Endothelial cell of umbilical vein (primary cell): ENCODE measurements around the gene SMTNL1. TPM values are rescaled to one million over a fixed set of nuclear protein-coding genes. Genes with fewer than 3 reads are reported as not detected.

ENCODE experiments used
- BruUV-seq: library from RNA; stranded (reverse); fragments of 400-500 nt; replicated peaks from 2 replicates; lab custom pipeline; 2021; lab: Mats Ljungman, UMichigan
- CTCF ChIA-PET: fragments of 300-600, 350-600 bp; sonication (Branson Sonifier 250); formaldehyde crosslinking; loops from one replicate; lab custom pipeline; 2021; ENCODE audit warnings: antibody characterized with exemption, inconsistent platforms; lab: Charles Lee
- POLR2A ChIA-PET: fragments of 300-600, 350-600 bp; sonication (Branson Sonifier 250); formaldehyde crosslinking; loops from one replicate; lab custom pipeline; 2021; ENCODE audit warnings: antibody characterized with exemption, inconsistent platforms; lab: Charles Lee
- DNase-seq: peaks from one replicate; pipeline ENCODE4 v3.0.0-alpha.2; 2011; ENCODE audit warnings: low read depth, low spot score
- FAIRE-seq: peaks from 2 replicates; lab custom pipeline; 2011; peaks lifted over from hg19 to GRCh38; lab: Jason Lieb, UNC
- H2AFZ ChIP-seq: 2 replicates; pipeline ENCODE4 v1.6.0; 2012; ENCODE audit warnings: low read depth, low read length, control low read depth, inconsistent platforms
- H3K27ac ChIP-seq: 2 replicates; pipeline ENCODE4 v1.5.1; 2011; ENCODE audit warnings: low read depth, mild to moderate bottlenecking, control low read depth, low read length, moderate library complexity; ENCODE audit not compliant: insufficient read depth
- H3K27me3 ChIP-seq, 2 experiments: 2 replicates each; pipeline versions ENCODE4 v1.6.0 to v1.6.1; 2011; ENCODE audit warnings: low read length in 2 of 2, mixed read lengths in 1 of 2; ENCODE audit not compliant: control insufficient read depth in 2 of 2, insufficient read depth in 2 of 2
- H3K36me3 ChIP-seq, 2 experiments: 2 replicates in 1 of 2; 3 replicates in 1 of 2; pipeline ENCODE4 v1.5.1; 2011; ENCODE audit warnings: low read length in 2 of 2, mild to moderate bottlenecking in 1 of 2, moderate library complexity in 1 of 2; ENCODE audit not compliant: control insufficient read depth in 2 of 2, insufficient read depth in 2 of 2; ENCODE audit errors: extremely low read depth in 1 of 2
- H3K4me1 ChIP-seq: 3 replicates; pipeline ENCODE4 v1.5.1; 2011; ENCODE audit warnings: mild to moderate bottlenecking, low read length; ENCODE audit not compliant: control insufficient read depth, insufficient read depth; ENCODE audit errors: extremely low read depth
- H3K4me2 ChIP-seq: 2 replicates; pipeline ENCODE4 v1.6.1; 2011; ENCODE audit warnings: low read length, control low read depth, mixed read lengths; ENCODE audit not compliant: insufficient read depth
- H3K4me3 ChIP-seq, 3 experiments: fragments of 200-600 bp in 1 of 3; sonication (generic), shearing (Covaris generic) in 1 of 3; replicated peaks in 1 of 3; 2 replicates each; pipeline ENCODE4 v1.5.1; 2011 to 2016; ENCODE audit warnings: control low read depth in 3 of 3, low read length in 3 of 3, mild to moderate bottlenecking in 2 of 3, inconsistent platforms in 1 of 3, low read depth in 1 of 3, moderate library complexity in 1 of 3; ENCODE audit not compliant: insufficient read depth in 1 of 3
- H3K79me2 ChIP-seq: 2 replicates; pipeline ENCODE4 v1.6.0; 2012; ENCODE audit warnings: low read length, inconsistent platforms; ENCODE audit not compliant: control insufficient read depth, insufficient read depth
- H3K9ac ChIP-seq: replicated peaks from 2 replicates; pipeline ENCODE3; 2011; ENCODE audit warnings: low read length, control low read depth; ENCODE audit not compliant: insufficient read depth; ENCODE audit errors: extremely low read depth
- H3K9me1 ChIP-seq: replicated peaks from 3 replicates; pipeline ENCODE4 v1.6.0; 2011; ENCODE audit warnings: mild to moderate bottlenecking, low read length; ENCODE audit not compliant: control insufficient read depth, insufficient read depth; ENCODE audit errors: extremely low read depth
- H3K9me3 ChIP-seq: replicated peaks from 2 replicates; pipeline ENCODE4 v1.5.1; 2012; ENCODE audit warnings: low read length, inconsistent platforms; ENCODE audit not compliant: control insufficient read depth, insufficient read depth
- H4K20me1 ChIP-seq: replicated peaks from 2 replicates; pipeline ENCODE3; 2011; ENCODE audit warnings: mild to moderate bottlenecking, low read length; ENCODE audit not compliant: control insufficient read depth, insufficient read depth; ENCODE audit errors: extremely low read depth
- EZH2 ChIP-seq: IDR thresholded peaks from 2 replicates; pipeline ENCODE4 v1.6.1; 2012; ENCODE audit warnings: borderline replicate concordance, low read depth, mild to moderate bottlenecking, moderate library complexity, low read length, inconsistent platforms; ENCODE audit not compliant: severe bottlenecking
- FOS ChIP-seq: IDR thresholded peaks from 2 replicates; pipeline ENCODE4 v1.6.1; 2011; ENCODE audit warnings: mild to moderate bottlenecking, low read length, moderate library complexity, borderline replicate concordance; ENCODE audit not compliant: insufficient read depth
- GATA2 ChIP-seq: IDR thresholded peaks from 2 replicates; pipeline ENCODE4 v1.7.0; 2011; ENCODE audit warnings: low read depth, mild to moderate bottlenecking, moderate library complexity, mixed read lengths, low read length; ENCODE audit not compliant: insufficient read length, insufficient read depth
- JUN ChIP-seq: IDR thresholded peaks from 2 replicates; pipeline ENCODE4 v1.6.1; 2011; ENCODE audit warnings: borderline replicate concordance, low read depth; ENCODE audit not compliant: insufficient read length, insufficient read depth
- MAX ChIP-seq: IDR thresholded peaks from 2 replicates; pipeline ENCODE4 v1.6.1; 2011; ENCODE audit not compliant: insufficient read depth, insufficient read length
- MYC ChIP-seq: IDR thresholded peaks from one replicate; pipeline ENCODE4 v1.6.1; 2011; ENCODE audit warnings: mild to moderate bottlenecking, low read depth, low read length
- POLR2A ChIP-seq: IDR thresholded peaks from 2 replicates; pipeline ENCODE4 v1.6.1; 2012; ENCODE audit warnings: low read depth, mild to moderate bottlenecking, control low read depth, low read length
- POLR2AphosphoS5 ChIP-seq: IDR thresholded peaks from 2 replicates; pipeline ENCODE4 v1.6.1; 2012; ENCODE audit warnings: low read depth, mild to moderate bottlenecking, control low read depth, low read length, moderate library complexity; ENCODE audit not compliant: insufficient read depth
- dilution Hi-C: fragments of 300-500 bp; cut with MboI; formaldehyde crosslinking; loops from one replicate; pipeline ENCODE4 v1.15.0; 2019; ENCODE audit warnings: low sequenced_read_pairs; ENCODE audit not compliant: extremely low pct_ligation_motif_present
- intact Hi-C: fragments of 100-400 bp; cut with micrococcal nuclease; formaldehyde crosslinking; loops from one replicate; pipeline ENCODE4 v1.10.0; 2022
- polyA plus RNA-seq, 4 experiments: library from polyadenylated mRNA; depleted of rRNA in 3 of 4; stranded (reverse) in 3 of 4; unstranded in 1 of 4; fragments of >200 nt; gene quantifications; 2 replicates each; pipeline versions ENCODE4 v1.2.1 to v1.2.3, GENCODE V29; 2011 to 2012; ENCODE audit warnings: missing spikeins in 1 of 4
- total RNA-seq: library from RNA; stranded (reverse); gene quantifications from 2 replicates; pipeline ENCODE4 v1.2.3, GENCODE V29; 2021
- TF ChIP-seq, protein P1 (sequence below), 2 donors: IDR thresholded peaks; 1 replicate in 1 of 2; 2 replicates in 1 of 2; pipeline ENCODE4 v1.5.1; 2011; ENCODE audit warnings: low read length in 2 of 2, mild to moderate bottlenecking in 2 of 2, moderate library complexity in 2 of 2, control low read depth in 1 of 2, inconsistent platforms in 1 of 2, low read depth in 1 of 2; ENCODE audit not compliant: insufficient read depth in 1 of 2; ENCODE audit errors: extremely low read depth in 1 of 2

Gene SMTNL1
- total and polyA plus RNA-seq, 2 donors (not counting 3 experiments of a cell fraction or from before 2014, with no cell fraction given) = not detected

DNA sequence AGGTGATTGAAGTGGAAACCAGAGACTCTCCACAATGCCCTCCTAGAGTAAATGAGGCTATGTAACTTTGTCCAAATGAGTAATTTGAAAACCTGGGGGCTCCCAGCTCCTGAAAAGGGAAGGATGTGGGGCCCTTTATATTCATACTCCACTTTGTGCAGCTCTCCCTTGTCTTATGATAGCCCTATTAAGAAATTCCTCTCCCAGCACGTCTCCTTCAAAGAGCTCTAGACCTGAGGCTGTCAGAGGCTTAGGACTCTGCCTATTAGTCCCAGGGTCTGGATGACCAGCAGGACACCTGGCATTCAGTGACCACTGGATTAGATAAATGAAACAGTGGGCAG, 24.0 kb upstream of the SMTNL1 start:
- Histone ChIP-seq H4K20me1 (no peaks in the 10 kb centered on the region), H2AFZ (no peak overlapping the region), H3K4me1 (peaks cover 9% of the 10 kb centered on the region), H3K27ac (no peak overlapping the region), H3K27me3 (no peaks in the 10 kb centered on the region), H3K9me1 (no peaks in the 10 kb centered on the region), H3K9ac (no peak overlapping the region), H3K4me2 (no peak overlapping the region), H3K36me3 (no peaks in the 10 kb centered on the region), H3K4me3 (no peak overlapping the region), H3K79me2 (no peaks in the 10 kb centered on the region), H3K9me3 (no peaks in the 10 kb centered on the region)
- intact Hi-C loops = no loop called here
- no TSS peak for BruUV-seq
- no peak for DNase-seq
- no peak for FAIRE-seq
- TF ChIP-seq JUN (no peak), POLR2A (no peak), GATA2 (no peak), MAX (no peak), MYC (no peak), POLR2AphosphoS5 (no peak), FOS (no peak), EZH2 (no peak)
- TF ChIP-seq, protein P1, sequence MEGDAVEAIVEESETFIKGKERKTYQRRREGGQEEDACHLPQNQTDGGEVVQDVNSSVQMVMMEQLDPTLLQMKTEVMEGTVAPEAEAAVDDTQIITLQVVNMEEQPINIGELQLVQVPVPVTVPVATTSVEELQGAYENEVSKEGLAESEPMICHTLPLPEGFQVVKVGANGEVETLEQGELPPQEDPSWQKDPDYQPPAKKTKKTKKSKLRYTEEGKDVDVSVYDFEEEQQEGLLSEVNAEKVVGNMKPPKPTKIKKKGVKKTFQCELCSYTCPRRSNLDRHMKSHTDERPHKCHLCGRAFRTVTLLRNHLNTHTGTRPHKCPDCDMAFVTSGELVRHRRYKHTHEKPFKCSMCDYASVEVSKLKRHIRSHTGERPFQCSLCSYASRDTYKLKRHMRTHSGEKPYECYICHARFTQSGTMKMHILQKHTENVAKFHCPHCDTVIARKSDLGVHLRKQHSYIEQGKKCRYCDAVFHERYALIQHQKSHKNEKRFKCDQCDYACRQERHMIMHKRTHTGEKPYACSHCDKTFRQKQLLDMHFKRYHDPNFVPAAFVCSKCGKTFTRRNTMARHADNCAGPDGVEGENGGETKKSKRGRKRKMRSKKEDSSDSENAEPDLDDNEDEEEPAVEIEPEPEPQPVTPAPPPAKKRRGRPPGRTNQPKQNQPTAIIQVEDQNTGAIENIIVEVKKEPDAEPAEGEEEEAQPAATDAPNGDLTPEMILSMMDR (IDR thresholded peaks at IDR 0.05; ENCODE audit: extremely low read depth in 1 of 2, insufficient read depth in 1 of 2, low read depth in 1 of 2, low read length in 2 of 2) = no peak
- ChIA-PET CTCF (interaction anchor here (0.6 to 9.0 kb wide), 5 partner anchors 13 to 87 kb away, joined by 3 to 166 read pairs (median 49); partner anchors contain the start of genes SLC43A3 and UBE2L6), POLR2A (no interaction called here)
- dilution Hi-C loops = no loop called here
